Islet of Langerhans (tissue), 1 donor: Measurements from ENCODE around the gene RNASEH2A.
"Not testable (repeated sequence)": the region's sequence is repeated elsewhere in the genome, so short reads cannot be mapped to it uniquely, and the experiment has no call there.

Experiments used
- FAIRE-seq: peaks from one replicate; lab custom pipeline; 2011; peaks lifted over from hg19 to GRCh38; lab: Jason Lieb, UNC

The RNASEH2A gene

GRCh38 chr19:12794196-12794941 is 12.0 kb upstream of the RNASEH2A start:
- FAIRE-seq = no peak

- no peak for FAIRE-seq
These were observed 11.4 kb upstream of the RNASEH2A start for GRCh38 chr19:12794971-12795381.

- FAIRE-seq = no peak
These were observed 10.0 kb upstream of the RNASEH2A start for GRCh38 chr19:12796146-12797071.

- FAIRE-seq = no peak
These were observed 9.2 kb upstream of the RNASEH2A start for GRCh38 chr19:12797141-12797587.

- FAIRE-seq = not testable (repeated sequence)
These were observed 8.8 kb upstream of the RNASEH2A start for GRCh38 chr19:12797607-12798006.

GRCh38 chr19:12799742-12800465 is 6.5 kb upstream of the RNASEH2A start:
- no peak for FAIRE-seq

GRCh38 chr19:12800466-12800770 is 6.0 kb upstream of the RNASEH2A start:
- FAIRE-seq = no peak

- FAIRE-seq = no peak
These were observed 5.4 kb upstream of the RNASEH2A start for GRCh38 chr19:12800923-12801465.

GRCh38 chr19:12801466-12802266 is 4.7 kb upstream of the RNASEH2A start, which contains the start of the genes PRDX2 and THSD8:
TSS of gene PRDX2 (minus strand) at chr19:12801800. CDS start at chr19:12801261, 539 bp downstream.
TSS of gene THSD8 (plus strand) at chr19:12802069. CDS start at chr19:12802072, 3 bp downstream.
- FAIRE-seq = no peak

- FAIRE-seq = no peak
These were observed 3.9 kb upstream of the RNASEH2A start for GRCh38 chr19:12802267-12803106.

GRCh38 chr19:12804051-12804450 is 2.3 kb upstream of the RNASEH2A start:
- FAIRE-seq = no peak

- no peak for FAIRE-seq
These were observed 8.7 kb downstream of the RNASEH2A start for GRCh38 chr19:12815088-12815487.

GRCh38 chr19:12817188-12817587 is 10.8 kb downstream of the RNASEH2A start:
- not testable (repeated sequence) for FAIRE-seq

- not testable (repeated sequence) for FAIRE-seq
These were observed 11.4 kb downstream of the RNASEH2A start for GRCh38 chr19:12817810-12818209.

- FAIRE-seq = no peak
These were observed 15.4 kb downstream of the RNASEH2A start for GRCh38 chr19:12821761-12822160.

- FAIRE-seq = no peak
These were observed 19.1 kb downstream of the RNASEH2A start for GRCh38 chr19:12825254-12826131.

GRCh38 chr19:12828494-12828893 is 22.1 kb downstream of the RNASEH2A start:
- FAIRE-seq = no peak

- no peak for FAIRE-seq
These were observed 27.0 kb downstream of the RNASEH2A start for GRCh38 chr19:12833418-12833737.

- no peak for FAIRE-seq
These were observed 27.6 kb downstream of the RNASEH2A start for GRCh38 chr19:12833738-12834565.
